ENCODE results near the gene SPRR1B.
"Not testable (repeated sequence)": the region's sequence is repeated elsewhere in the genome, so short reads cannot be mapped to it uniquely, and the experiment has no call there.

SPRR1B gene

GRCh38 chr1:153001382-153001781 lies 29.6 kb upstream of the SPRR1B start, which contains the start of gene SPRR3:
Gene SPRR3 (plus strand): TSS chr1:153001749. CDS start chr1:153003021, 1,272 bp downstream.
- DNase-seq (ENCODE audit: insufficient read length) (no peak), FAIRE-seq (no peak)
- no peak for TF ChIP-seq POLR2A (IDR thresholded peaks at IDR 0.05; ENCODE audit: low read depth, low read length)
- no peak for TF ChIP-seq TAF1 (IDR thresholded peaks at IDR 0.05; ENCODE audit: borderline replicate concordance, low read depth, low read length)
- no peak for TF ChIP-seq POLR2AphosphoS5 (IDR thresholded peaks at IDR 0.05; ENCODE audit: low read depth, low read length)

GRCh38 chr1:153011235-153011758 lies 19.7 kb upstream of the SPRR1B start:
- not testable (repeated sequence) for FAIRE-seq; DNase-seq (ENCODE audit: insufficient read length)

- not testable (repeated sequence) for DNase-seq (ENCODE audit: insufficient read length); FAIRE-seq
Measured at GRCh38 chr1:153021829-153022228, 9.2 kb upstream of the SPRR1B start.

GRCh38 chr1:153022340-153022739 lies 8.7 kb upstream of the SPRR1B start:
- FAIRE-seq; DNase-seq (ENCODE audit: insufficient read length): not testable (repeated sequence)

GRCh38 chr1:153023109-153023508 lies 7.9 kb upstream of the SPRR1B start:
- DNase-seq (ENCODE audit: insufficient read length) = no peak
- FAIRE-seq = no peak
- TF ChIP-seq TAF1 (IDR thresholded peaks at IDR 0.05; ENCODE audit: borderline replicate concordance, low read depth, low read length) (no peak), POLR2AphosphoS5 (IDR thresholded peaks at IDR 0.05; ENCODE audit: low read depth, low read length) (no peak), POLR2A (IDR thresholded peaks at IDR 0.05; ENCODE audit: low read depth, low read length) (no peak)

- TF ChIP-seq TAF1 (IDR thresholded peaks at IDR 0.05; ENCODE audit: borderline replicate concordance, low read depth, low read length) (no peak), POLR2AphosphoS5 (IDR thresholded peaks at IDR 0.05; ENCODE audit: low read depth, low read length) (no peak), POLR2A (IDR thresholded peaks at IDR 0.05; ENCODE audit: low read depth, low read length) (no peak)
- FAIRE-seq = no peak
Measured at GRCh38 chr1:153024413-153024812, 6.6 kb upstream of the SPRR1B start.

GRCh38 chr1:153025797-153026196 lies 5.2 kb upstream of the SPRR1B start:
- FAIRE-seq = no peak

More at GRCh38 chr1:153024413-153024812, 6.6 kb upstream of the SPRR1B start:
- no peak for DNase-seq (ENCODE audit: insufficient read length)

GRCh38 chr1:153028766-153029165 lies 2.2 kb upstream of the SPRR1B start:
- no peak for FAIRE-seq

More at GRCh38 chr1:153025797-153026196, 5.2 kb upstream of the SPRR1B start:
- TF ChIP-seq POLR2A (IDR thresholded peaks at IDR 0.05; ENCODE audit: low read depth, low read length) (no peak), TAF1 (IDR thresholded peaks at IDR 0.05; ENCODE audit: borderline replicate concordance, low read depth, low read length) (no peak), POLR2AphosphoS5 (IDR thresholded peaks at IDR 0.05; ENCODE audit: low read depth, low read length) (no peak)
- no peak for DNase-seq (ENCODE audit: insufficient read length)

GRCh38 chr1:153032073-153032472 lies 1.1 kb downstream of the SPRR1B start:
- TF ChIP-seq TAF1 (IDR thresholded peaks at IDR 0.05; ENCODE audit: borderline replicate concordance, low read depth, low read length) = no peak
- TF ChIP-seq POLR2AphosphoS5 (IDR thresholded peaks at IDR 0.05; ENCODE audit: low read depth, low read length) = no peak
- no peak for TF ChIP-seq POLR2A (IDR thresholded peaks at IDR 0.05; ENCODE audit: low read depth, low read length)
- no peak for FAIRE-seq
- no peak for DNase-seq (ENCODE audit: insufficient read length)

More at GRCh38 chr1:153028766-153029165, 2.2 kb upstream of the SPRR1B start:
- TF ChIP-seq POLR2A (IDR thresholded peaks at IDR 0.05; ENCODE audit: low read depth, low read length) = no peak
- no peak for TF ChIP-seq POLR2AphosphoS5 (IDR thresholded peaks at IDR 0.05; ENCODE audit: low read depth, low read length)
- no peak for TF ChIP-seq TAF1 (IDR thresholded peaks at IDR 0.05; ENCODE audit: borderline replicate concordance, low read depth, low read length)
- DNase-seq (ENCODE audit: insufficient read length) = no peak

GRCh38 chr1:153032677-153033308 lies 1.8 kb downstream of the SPRR1B start:
- FAIRE-seq = no peak
- TF ChIP-seq TAF1 (IDR thresholded peaks at IDR 0.05; ENCODE audit: borderline replicate concordance, low read depth, low read length) (no peak), POLR2AphosphoS5 (IDR thresholded peaks at IDR 0.05; ENCODE audit: low read depth, low read length) (no peak), POLR2A (IDR thresholded peaks at IDR 0.05; ENCODE audit: low read depth, low read length) (no peak)
- DNase-seq (ENCODE audit: insufficient read length) = no peak

- FAIRE-seq = no peak
- TF ChIP-seq POLR2AphosphoS5 (IDR thresholded peaks at IDR 0.05; ENCODE audit: low read depth, low read length) (no peak), POLR2A (IDR thresholded peaks at IDR 0.05; ENCODE audit: low read depth, low read length) (no peak)
Measured at GRCh38 chr1:153035211-153035610, 4.2 kb downstream of the SPRR1B start.

GRCh38 chr1:153040950-153041631 lies 10.1 kb downstream of the SPRR1B start, which contains the start of gene SPRR2D:
Gene SPRR2D (minus strand): TSS chr1:153041120. CDS start chr1:153040346, 774 bp downstream.
- no peak for TF ChIP-seq POLR2A (IDR thresholded peaks at IDR 0.05; ENCODE audit: low read depth, low read length)
- no peak for TF ChIP-seq TAF1 (IDR thresholded peaks at IDR 0.05; ENCODE audit: borderline replicate concordance, low read depth, low read length)
- TF ChIP-seq POLR2AphosphoS5 (IDR thresholded peaks at IDR 0.05; ENCODE audit: low read depth, low read length) = no peak
- no peak for FAIRE-seq
- DNase-seq (ENCODE audit: insufficient read length) = no peak

More at GRCh38 chr1:153035211-153035610, 4.2 kb downstream of the SPRR1B start:
- DNase-seq (ENCODE audit: insufficient read length) = no peak
